Left ventricle myocardium inferior (tissue), 1 donor: ENCODE measurements around the gene ACOXL. TPM values are rescaled to one million over a fixed set of nuclear protein-coding genes. Genes with fewer than 3 reads are reported as not detected.

ENCODE experiments used
- DNase-seq: peaks from one replicate; pipeline ENCODE4 v3.0.0-alpha.2; 2020
- H3K27ac ChIP-seq: fragments of 200-600 bp; replicated peaks from 2 replicates; pipeline ENCODE4 v1.8.0; 2021
- H3K27me3 ChIP-seq: fragments of 200-600 bp; 2 replicates; pipeline ENCODE4 v1.8.0; 2021; ENCODE audit warnings: low read depth
- H3K36me3 ChIP-seq: fragments of 200-600 bp; 2 replicates; pipeline ENCODE4 v1.8.0; 2021
- H3K4me1 ChIP-seq: fragments of 200-600 bp; 2 replicates; pipeline ENCODE4 v1.8.0; 2021
- H3K4me3 ChIP-seq: fragments of 200-600 bp; 2 replicates; pipeline ENCODE4 v1.8.0; 2021; ENCODE audit warnings: mild to moderate bottlenecking, moderate library complexity
- H3K9me3 ChIP-seq: fragments of 200-600 bp; replicated peaks from 2 replicates; pipeline ENCODE4 v1.8.0; 2021
- intact Hi-C: fragments of 100-400 bp; cut with micrococcal nuclease; formaldehyde crosslinking; loops from one replicate; pipeline ENCODE4 v1.11.0; 2022
- total RNA-seq: library from RNA; stranded (reverse); fragmentation: NEBNext Ultra II Directional; extraction: Animal tissue kit (Norgen Biotek cat#: 25700); gene quantifications from one replicate; pipeline ENCODE4 v1.2.1, GENCODE V29; 2021
- TF ChIP-seq, protein P1 (sequence below): fragments of 200-600 bp; IDR thresholded peaks from 2 replicates; pipeline ENCODE4 v1.8.0; 2021; ENCODE audit warnings: antibody characterized with exemption, mild to moderate bottlenecking, borderline replicate concordance
- donor health status: DM: no; HTN: yes; CAD: no; lungs with severe emphysema.

The ACOXL gene
- total RNA-seq, 1 donor from 2014 or later = not detected

DNA sequence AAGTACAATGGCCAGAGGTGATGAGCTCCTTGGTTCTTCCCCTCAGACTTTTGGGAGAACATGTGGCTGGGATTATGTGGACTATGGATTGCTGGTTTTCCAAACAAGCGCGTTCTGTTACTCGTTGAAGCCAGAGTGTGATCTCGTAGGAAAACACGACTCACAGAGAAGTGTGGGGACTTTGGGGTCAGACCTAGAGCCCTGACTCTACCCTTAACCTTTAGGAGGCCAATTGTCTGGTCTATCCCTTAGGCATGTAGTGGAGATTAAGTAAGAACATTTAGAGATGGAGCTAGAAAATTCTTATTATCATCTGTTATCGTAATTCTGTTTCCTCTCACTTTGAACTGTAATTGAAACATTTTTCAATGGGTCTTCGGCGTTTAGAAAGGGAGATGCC lies 424.2 kb downstream of the ACOXL start:
- intact Hi-C loops = no loop called here

DNA sequence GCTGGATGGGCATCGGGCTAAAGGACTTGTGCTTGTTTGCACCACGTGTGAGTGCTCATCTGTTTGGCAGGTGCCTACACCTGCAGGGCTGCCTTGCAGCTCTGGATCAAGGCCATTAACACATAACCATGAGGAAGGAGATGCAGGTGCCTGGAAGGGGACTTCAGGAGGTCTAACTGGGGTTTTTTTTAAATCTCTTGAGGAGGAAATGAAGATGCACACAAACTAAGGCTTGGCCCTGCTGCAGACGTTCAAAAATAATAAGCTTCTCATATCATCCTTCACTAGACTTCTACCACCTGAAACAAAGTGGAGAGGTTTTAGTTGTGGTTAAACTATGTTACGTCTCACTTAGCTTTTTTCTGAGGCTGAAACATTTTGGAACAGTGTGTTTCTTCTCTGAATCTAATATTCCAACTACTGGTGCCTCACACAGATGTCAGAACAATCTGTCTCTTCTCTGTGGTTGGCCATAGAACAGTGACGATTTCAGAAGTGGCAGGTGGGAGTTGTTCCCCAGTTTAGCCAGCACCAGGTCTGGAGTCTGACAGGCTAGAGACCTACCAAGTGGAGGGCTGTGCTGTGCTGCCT lies 424.8 kb downstream of the ACOXL start:
- H3K4me1 ChIP-seq = peaks cover 33% of the 10 kb centered on the region
- no peak overlapping the region for H3K4me3 ChIP-seq
- intact Hi-C loops = no loop called here
- H3K9me3 ChIP-seq = no peaks in the 10 kb centered on the region
- no peak overlapping the region for H3K27ac ChIP-seq
- no peaks in the 10 kb centered on the region for H3K27me3 ChIP-seq
- DNase-seq = no peak
- peaks cover 10% of the 10 kb centered on the region for H3K36me3 ChIP-seq
- TF ChIP-seq, protein P1, sequence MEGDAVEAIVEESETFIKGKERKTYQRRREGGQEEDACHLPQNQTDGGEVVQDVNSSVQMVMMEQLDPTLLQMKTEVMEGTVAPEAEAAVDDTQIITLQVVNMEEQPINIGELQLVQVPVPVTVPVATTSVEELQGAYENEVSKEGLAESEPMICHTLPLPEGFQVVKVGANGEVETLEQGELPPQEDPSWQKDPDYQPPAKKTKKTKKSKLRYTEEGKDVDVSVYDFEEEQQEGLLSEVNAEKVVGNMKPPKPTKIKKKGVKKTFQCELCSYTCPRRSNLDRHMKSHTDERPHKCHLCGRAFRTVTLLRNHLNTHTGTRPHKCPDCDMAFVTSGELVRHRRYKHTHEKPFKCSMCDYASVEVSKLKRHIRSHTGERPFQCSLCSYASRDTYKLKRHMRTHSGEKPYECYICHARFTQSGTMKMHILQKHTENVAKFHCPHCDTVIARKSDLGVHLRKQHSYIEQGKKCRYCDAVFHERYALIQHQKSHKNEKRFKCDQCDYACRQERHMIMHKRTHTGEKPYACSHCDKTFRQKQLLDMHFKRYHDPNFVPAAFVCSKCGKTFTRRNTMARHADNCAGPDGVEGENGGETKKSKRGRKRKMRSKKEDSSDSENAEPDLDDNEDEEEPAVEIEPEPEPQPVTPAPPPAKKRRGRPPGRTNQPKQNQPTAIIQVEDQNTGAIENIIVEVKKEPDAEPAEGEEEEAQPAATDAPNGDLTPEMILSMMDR = no peak

More for the DNA sequence above, 424.2 kb downstream of the ACOXL start:
- Histone ChIP-seq H3K4me3 (no peak overlapping the region), H3K36me3 (peaks cover 17% of the 10 kb centered on the region), H3K27ac (no peak overlapping the region), H3K4me1 (peaks cover 33% of the 10 kb centered on the region), H3K27me3 (no peaks in the 10 kb centered on the region), H3K9me3 (no peaks in the 10 kb centered on the region)
- no peak for DNase-seq
- TF ChIP-seq, protein P1 = no peak

DNA sequence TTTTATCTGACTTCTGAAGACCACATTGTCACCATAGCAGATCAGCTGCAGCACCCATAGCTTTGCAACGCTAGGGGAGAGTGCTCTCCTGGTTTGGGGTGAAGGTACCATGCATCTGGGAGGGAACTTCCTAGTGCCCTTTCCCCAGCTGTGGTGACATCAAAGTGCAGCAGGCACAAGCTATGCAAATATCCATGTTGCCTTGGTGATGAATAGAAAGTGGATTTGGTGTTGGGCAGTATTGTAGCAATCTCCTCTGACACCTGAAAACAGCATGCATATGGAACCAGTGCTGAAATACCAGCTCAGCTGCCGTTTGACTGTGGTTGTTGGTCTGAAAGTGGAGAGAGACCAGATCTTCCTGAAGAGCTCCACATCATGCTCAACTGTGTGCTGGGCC lies 425.4 kb downstream of the ACOXL start:
- TF ChIP-seq, protein P1 = no peak
- intact Hi-C loops = no loop called here

DNA sequence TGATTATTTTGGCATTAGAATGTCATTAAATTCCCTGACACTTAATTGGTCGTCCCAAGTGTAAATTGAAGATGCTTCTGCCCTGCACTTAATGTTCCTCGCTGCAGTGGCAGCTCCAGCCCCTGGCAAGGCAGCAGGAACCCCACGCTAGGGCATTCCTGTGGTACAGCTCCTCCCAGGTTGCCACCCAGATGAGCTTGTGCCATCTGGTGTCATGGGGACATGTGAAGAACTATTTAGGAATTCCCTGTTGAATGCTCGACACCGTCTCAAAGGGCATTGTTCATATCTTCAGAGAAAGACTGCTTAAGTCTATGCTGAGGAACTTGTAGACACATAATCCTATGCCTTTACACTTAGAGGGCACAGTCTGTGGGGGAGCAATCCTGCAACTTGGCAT lies 427.3 kb downstream of the ACOXL start:
- H3K4me1 ChIP-seq = peaks cover 45% of the 10 kb centered on the region
- H3K9me3 ChIP-seq = no peaks in the 10 kb centered on the region
- intact Hi-C loops = no loop called here
- no peak overlapping the region for H3K27ac ChIP-seq
- H3K27me3 ChIP-seq = no peaks in the 10 kb centered on the region
- no peaks in the 10 kb centered on the region for H3K36me3 ChIP-seq
- TF ChIP-seq, protein P1 = no peak
- no peak for DNase-seq
- no peak overlapping the region for H3K4me3 ChIP-seq

More for the DNA sequence above, 425.4 kb downstream of the ACOXL start:
- Histone ChIP-seq H3K27me3 (no peaks in the 10 kb centered on the region), H3K4me1 (peaks cover 36% of the 10 kb centered on the region), H3K4me3 (no peak overlapping the region), H3K9me3 (no peaks in the 10 kb centered on the region), H3K27ac (no peak overlapping the region), H3K36me3 (peaks cover 6% of the 10 kb centered on the region)
- DNase-seq = no peak

DNA sequence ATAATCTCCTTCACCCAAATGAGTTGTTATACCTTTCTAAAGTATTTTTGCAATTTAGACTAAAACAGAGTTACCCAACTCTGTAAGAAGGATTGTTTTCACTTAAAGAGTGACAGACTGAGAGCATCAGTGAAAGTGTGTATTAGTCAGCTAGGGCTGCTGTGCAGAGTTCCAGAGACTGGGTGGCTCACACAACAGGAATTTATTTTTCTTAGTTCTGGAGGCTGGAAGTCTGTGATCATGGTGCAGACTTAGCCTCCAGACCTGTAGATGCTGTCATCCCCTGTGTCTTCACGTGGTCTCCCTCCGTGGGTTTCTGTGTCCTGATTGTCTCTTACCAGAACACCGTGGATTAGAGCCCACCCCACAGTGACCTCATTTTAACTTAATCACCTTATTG lies 428.4 kb downstream of the ACOXL start:
- no peak for DNase-seq
- intact Hi-C loops = no loop called here
- no peak overlapping the region for H3K4me3 ChIP-seq
- TF ChIP-seq, protein P1 = no peak
- H3K36me3 ChIP-seq = peaks cover 1% of the 10 kb centered on the region
- H3K9me3 ChIP-seq = no peaks in the 10 kb centered on the region
- no peaks in the 10 kb centered on the region for H3K27me3 ChIP-seq
- H3K27ac ChIP-seq = no peak overlapping the region
- peaks cover 50% of the 10 kb centered on the region for H3K4me1 ChIP-seq
